HG02943 (cell line): ENCODE data around the gene NOS2.
"Not testable (repeated sequence)": the region's sequence is repeated elsewhere in the genome, so short reads cannot be mapped to it uniquely, and the experiment has no call there.

Experiments
- ATAC-seq: cut with Tn5 transposase; IDR thresholded peaks from one replicate; pipeline ENCODE4 v1.9.1; 2021; ENCODE audit warnings: mild to moderate bottlenecking, low read depth, moderate library complexity; ENCODE audit not compliant: unreplicated experiment

The NOS2 gene

DNA sequence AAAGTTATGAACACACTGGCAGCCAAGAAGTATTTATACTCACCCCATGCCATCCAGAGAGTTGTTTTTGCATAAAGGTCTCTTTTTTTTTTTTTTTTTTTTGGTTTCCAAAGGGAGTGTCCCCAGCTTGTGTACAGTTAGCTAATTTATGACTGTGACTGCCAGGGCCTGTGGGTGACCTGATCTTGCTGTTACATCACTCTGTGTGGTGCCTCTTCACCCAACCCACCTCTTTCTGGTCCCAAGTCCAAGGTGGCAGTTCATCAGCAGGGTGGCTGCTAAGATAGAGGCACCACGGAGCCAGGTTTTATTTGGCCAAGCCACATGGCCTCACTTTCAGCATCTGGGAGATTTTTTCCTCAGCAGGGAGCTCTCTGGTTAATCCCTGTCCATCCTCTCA lies at the start of gene NOS2:
Gene NOS2 (minus strand): TSS at position 8 of the 400 bp plus-strand sequence. CDS start 1,720 bp downstream, outside the sequence.
- no peak for ATAC-seq

DNA sequence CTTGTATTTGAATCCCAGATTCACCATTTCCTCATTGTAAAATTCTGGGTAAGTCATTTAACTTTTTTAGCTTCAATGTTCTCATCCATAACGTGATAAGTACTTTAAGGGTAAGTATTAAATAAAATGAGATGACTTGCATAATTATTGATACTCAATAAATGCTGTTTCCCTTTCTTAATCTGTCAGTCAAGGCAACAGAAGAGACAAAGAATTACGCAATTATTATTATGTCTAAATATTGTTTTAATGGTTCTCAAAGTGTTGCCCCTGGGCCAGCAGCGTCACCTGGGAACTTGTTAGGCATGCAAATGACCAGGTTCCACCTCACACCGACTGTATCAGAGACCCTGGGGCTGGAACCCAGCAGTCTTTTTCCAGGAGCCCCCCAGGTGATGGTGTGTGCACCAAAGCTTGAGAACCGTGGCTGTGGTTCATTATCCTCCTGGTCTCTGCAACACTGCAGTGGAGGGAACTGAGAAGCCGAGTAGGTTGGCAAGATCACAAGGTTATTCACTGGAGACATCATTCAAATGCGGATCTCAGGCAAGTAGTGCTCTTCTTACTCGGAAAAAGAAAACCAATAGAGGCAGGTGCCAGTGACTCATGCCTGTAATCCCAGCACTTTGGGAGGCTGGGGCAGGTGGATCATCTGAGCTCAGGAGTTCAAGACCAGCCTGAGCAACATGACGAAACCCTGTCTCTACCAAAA lies 49.3 kb upstream of the NOS2 start:
- ATAC-seq: no peak

DNA sequence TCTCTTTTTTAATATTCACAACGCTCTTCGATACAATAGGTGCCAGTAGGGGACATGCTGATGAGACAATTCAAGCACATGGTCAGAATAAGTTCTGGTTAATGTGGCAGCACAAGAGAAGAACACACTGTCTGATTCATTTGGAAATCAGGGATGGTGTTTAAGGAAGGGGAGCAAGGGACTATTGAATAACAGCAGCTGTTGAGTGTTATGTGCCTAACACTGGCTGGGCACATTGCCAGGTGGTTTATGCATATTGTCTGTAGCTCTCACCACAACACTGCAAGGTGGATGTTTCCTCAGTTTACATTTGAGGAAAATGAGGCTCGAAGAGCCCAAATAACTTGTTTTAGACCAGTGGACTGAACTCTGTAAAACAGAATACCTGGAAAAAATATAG lies 48.6 kb upstream of the NOS2 start:
- ATAC-seq: no peak

DNA sequence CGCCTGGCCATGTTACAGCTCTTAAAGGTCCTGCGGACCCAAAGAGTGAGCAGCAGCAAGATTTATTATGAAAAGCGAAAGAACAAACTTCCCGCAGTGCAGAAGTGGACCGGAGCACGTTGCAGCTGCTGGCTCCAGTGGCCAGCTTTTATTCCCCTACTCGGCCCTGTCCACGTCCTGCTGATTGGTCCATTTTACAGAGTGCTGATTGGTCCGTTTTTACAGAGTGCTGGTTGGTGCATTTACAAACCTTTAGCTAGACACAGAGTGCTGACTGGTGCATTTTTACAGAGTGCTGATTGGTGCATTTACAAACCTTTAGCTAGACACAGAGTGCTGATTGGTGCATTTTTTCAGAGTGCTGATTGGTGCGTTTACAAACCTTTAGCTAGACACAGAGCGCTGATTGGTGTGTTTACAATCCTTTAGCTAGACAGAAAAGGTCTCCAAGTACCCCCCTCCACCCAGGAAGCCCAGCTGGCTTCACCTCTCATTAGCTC lies 46.5 kb upstream of the NOS2 start:
- not testable (repeated sequence) for ATAC-seq

DNA sequence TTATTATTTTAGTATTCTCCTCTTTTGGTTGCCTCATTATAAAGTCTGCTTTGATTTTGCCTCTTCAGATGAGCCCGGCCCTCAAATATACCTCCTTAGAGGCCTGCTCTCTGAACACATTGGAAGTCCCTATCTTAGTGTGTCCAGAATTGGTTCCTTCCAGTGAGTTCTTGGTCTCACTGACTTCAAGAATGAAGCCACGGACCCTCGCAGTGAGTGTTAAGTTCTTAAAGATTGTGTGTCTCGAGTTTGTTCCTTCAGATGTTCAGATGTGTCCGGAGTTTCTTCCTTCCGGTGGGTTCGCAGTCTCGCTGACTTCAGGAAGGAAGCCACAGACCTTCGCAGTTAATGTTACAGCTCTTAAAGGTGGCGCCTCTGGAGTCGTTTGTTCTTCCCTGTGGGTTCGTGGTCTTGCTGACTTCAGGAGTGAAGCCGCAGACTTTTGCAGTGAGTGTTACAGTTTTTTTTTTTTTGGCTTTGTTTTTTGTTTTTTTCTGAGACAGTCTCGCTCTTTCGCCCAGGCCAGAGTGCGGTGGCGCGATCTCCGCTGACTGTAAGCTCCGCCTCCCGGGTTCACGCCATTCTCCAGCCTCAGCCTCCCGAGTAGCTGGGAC lies 45.8 kb upstream of the NOS2 start:
- no peak for ATAC-seq

DNA sequence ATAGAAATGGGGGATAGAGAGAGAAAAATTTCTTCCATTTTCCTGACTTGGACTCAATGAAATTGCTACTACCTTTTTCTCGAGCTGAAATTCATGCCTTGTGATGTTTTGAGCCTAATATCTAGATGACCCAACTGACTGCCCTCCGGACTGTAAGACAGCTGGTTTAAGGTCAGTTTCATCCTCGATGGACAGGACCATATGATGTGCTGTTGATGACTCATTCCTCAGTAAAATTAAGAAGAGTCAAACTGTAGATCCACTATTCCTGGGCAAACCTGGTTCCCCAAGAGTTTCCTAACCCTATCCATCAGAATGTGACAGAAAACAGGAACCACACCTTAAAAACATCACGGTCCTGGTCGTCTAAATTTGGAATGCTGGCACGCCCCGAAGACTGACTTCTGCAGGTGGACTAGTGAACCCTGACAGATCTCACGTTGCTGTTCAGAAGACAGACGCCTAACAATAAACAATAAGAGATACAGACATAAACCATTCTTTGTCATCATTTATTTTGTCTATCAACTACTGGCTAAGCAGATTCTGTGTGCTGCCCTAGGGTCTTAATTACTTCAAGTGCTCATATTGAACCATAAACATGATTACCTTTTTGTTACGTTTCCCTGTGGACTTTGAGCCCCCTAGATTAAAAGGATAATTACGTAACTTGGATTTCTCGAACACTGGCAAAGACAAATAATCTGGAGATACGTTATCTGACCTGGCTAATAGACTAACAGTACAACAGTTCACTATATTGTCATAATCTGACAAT lies 45.1 kb upstream of the NOS2 start:
- ATAC-seq: no peak

DNA sequence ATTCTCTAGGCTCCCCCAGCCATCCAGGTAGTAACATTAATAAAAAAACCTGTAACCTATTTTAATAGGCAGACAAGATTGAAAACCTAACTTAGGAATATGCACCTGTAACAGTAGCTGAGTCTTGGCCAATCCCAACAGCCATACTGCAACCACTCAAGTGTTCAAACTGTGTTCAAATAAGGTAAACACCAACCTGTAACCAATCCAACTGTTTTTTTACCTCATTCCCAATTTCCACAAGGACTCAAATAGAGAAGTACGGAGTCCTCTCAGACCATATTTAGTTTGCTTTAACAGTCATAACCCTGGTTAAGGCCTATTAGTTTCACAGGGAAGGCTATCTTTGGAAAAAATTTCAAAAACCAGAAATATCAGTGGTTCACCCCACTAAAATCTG lies 40.4 kb upstream of the NOS2 start:
- ATAC-seq: no peak

DNA sequence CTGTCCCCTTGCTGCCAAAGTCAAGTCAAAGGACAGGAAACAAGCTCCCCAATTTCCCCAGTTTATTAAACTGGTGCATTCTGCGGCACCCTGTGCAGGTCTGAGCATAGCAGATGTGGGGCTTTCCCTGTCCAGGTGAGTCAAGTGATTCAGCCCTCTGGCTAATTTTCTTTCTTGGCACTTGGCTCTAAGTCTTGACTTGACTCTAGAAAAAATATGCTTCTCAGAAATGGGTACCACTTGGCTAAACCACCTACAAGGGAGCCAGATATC lies 40.0 kb upstream of the NOS2 start:
- not testable (repeated sequence) for ATAC-seq

DNA sequence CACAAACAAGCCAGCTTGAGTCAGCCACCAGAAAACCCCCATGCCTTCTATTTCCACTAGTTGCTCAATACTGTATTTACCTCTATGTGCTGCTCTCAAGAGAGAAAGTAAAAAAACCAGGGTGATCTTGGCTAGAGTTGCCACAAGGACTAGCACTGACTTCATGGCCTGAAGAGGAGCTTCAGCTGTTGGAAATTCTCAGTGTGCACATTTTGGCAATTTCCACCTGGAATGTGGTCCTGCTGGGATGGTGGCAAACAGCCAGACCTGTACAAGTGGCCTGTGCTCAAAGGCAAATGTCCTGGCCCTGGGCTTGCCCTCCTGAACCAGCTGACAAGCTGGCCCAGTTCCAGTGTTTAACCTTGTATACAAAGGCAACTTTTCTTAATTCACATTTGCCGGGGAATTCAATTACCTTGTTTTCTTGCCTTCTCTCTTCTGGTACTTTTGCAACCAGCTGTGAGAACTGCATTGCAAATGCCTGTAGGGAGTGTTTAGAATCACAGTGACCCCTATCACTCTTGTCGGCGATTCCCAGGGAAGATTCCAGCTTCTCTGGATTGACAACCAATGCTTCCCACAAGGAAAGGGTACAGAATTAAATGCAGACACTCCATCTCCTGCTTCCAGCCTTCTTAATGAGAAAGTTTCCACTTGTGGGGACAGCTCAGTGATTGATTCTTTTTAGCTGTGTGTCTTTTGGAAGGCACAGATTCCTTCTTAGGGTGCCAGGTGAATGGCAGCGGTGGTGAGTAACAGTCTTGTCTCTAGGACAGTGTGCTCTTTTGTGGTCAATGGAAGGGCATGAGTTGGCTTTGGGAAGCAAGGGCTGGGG lies 39.5 kb upstream of the NOS2 start:
- not testable (repeated sequence) for ATAC-seq

DNA sequence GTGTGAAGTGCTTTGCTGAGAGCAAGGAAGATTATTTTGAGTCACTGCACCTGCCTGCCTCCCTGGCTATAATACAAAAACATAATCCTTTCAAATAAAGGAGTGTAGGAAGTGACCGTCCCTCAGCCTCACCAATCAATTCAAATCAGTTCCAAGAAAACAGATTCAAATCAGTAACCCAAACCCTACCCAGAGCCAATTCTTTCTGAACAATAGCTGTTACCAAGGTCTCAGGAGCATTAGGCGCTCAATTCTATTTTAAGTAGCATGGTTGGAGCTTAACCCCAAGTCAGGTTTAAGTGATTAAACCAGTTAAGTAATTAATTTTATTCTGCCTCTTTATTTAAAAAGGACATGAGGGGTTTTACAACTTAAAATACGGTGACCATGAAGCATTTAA lies 38.3 kb upstream of the NOS2 start:
- ATAC-seq: not testable (repeated sequence)

DNA sequence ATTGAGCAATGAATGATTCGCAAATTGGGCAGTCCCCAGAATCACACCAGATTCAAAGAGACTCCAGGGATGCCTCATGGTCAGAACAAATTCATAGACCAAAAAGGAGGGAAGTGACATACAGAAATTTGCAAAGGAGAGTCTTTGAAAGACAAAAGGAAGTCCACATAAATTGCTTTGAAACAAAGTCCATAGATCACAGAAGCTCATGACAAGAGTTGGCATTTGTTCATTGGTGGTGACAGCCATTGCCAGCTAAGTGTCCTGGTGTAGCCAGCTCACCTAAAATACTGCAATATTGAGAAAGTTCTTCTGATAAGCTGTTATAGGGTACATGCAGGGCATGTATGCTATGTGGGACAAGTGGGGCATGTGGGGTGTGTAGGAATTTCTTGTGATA lies 37.4 kb upstream of the NOS2 start:
- not testable (repeated sequence) for ATAC-seq

DNA sequence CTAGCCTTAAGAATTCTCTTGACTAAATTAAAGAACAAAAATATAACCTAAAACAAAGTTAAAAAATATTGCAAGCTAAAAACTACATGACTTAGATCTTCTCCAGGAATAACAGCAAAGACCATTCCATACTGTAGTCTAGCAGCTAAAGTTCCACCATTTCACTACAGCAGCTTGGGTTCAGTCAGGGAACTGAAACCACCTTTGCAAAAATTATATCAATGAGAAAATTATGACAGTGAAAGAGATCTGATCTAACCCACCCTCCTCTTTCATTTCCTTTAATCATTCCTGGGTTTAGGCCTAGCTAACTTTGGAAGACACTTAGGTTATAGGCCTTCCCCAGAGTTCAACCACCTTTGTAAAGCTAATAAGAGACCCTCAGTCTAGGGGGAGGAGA lies 36.3 kb upstream of the NOS2 start:
- no peak for ATAC-seq

DNA sequence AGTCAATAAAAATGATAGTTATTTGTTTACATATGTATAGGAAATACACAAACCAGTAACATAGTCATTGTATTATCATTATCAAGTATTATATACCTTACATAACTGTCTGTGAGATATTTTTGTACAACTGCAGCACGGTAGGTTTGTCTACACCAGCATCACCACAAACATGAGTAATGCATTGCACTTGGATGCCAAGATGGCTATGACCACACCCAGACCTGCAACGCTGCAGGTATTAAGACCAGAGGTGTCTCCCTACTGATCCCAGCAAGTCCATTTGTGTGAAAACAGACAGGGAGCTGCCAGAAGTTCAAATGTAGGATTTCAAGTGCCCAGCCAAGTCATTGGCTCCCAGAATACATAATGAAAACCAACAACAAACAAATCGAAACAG lies 34.2 kb upstream of the NOS2 start:
- ATAC-seq: no peak

DNA sequence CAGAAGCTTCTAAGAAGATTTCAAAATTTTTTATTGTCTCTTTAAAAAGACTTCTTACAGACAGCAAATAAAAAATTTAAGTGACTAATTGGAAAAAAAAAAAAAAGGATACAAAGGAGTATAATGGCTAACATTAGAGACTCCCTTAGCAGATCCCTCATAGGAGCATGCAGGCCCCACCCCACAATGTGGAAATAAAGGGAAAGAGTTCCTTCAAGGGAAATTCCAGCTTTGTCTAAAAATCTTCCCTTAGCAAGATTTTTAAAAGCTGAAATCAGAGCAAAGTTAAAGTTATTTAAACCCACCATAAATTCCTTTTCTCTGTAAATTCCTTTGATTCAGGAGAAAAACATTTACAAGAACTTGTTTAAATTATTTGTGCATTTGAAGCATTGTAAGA lies 32.5 kb upstream of the NOS2 start:
- ATAC-seq: no peak

DNA sequence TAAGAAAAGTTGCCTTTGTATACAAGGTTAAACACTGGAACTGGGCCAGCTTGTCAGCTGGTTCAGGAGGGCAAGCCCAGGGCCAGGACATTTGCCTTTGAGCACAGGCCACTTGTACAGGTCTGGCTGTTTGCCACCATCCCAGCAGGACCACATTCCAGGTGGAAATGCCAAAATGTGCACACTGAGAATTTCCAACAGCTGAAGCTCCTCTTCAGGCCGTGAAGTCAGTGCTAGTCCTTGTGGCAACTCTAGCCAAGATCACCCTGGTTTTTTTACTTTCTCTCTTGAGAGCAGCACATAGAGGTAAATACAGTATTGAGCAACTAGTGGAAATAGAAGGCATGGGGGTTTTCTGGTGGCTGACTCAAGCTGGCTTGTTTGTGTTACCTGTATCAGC lies 29.6 kb upstream of the NOS2 start:
- not testable (repeated sequence) for ATAC-seq

DNA sequence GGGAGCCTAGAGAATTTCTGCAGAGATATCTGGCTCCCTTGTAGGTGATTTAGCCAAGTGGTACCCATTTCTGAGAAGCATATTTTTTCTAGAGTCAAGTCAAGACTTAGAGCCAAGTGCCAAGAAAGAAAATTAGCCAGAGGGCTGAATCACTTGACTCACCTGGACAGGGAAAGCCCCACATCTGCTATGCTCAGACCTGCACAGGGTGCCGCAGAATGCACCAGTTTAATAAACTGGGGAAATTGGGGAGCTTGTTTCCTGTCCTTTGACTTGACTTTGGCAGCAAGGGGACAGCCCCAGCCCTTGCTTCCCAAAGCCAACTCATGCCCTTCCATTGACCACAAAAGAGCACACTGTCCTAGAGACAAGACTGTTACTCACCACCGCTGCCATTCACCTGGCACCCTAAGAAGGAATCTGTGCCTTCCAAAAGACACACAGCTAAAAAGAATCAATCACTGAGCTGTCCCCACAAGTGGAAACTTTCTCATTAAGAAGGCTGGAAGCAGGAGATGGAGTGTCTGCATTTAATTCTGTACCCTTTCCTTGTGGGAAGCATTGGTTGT lies 28.9 kb upstream of the NOS2 start:
- not testable (repeated sequence) for ATAC-seq

DNA sequence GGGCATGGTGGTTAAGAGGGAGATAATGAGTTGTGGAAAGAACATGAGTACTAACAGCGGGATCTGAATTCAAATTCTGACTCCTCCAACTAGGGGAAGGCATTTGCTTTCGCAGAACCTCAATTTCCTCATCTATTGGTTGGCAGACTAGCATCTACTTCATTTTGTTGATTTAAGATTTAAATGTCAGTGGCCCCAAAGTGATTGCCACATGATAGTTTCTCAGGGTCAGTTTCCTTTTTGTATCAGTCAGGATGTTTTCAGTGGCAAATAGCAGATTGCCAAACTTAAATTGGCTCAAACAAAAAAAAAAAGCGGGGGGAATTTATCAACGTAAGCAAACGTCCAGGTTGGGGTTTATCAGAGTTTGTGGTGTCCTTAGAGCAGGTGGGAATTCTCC lies 25.1 kb upstream of the NOS2 start:
- no peak for ATAC-seq

DNA sequence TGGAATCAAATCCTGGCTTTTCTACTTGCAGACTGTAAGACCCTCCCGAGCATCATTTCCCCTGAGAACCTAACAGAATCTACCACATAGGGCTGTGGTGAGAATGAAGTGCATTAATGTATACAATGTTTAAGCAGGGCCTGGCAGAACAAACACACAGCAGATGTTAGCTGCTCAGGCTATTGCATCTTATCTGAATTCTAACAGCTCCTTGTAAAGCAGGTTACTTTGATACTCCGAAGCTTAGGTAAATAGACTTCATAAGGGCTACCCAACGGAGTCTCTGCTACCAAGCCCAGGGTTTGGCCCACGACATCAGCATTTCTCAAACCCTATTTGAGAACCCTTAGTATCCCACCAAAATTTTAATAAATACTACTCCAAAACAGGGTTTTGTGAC lies 24.4 kb upstream of the NOS2 start:
- ATAC-seq: no peak

DNA sequence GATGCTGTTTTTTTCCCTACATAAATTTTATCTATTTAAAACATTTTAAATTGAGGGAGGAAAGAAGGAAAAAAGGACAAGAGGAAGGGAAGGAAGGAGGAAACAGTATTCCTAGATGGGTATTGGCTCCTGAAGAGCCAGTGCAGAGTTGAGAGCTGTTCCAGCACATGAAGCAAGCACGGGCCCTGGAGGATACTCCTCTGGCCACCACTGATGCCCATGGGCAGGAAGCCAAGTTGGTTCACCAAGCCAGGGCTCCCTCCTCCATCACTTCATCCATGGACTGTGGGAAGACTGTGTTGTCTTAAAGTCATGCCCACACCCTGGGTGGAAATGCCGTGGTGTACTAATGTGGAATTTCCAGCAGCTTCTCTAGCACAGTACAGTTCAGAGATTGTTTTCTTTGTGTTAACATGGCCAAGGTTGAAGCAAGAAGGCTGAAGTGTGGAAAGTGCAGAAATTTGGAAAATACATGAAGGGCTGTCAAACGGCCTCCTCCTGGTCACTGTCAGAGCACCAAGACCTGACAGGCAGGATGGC lies 23.9 kb upstream of the NOS2 start:
- ATAC-seq: no peak

DNA sequence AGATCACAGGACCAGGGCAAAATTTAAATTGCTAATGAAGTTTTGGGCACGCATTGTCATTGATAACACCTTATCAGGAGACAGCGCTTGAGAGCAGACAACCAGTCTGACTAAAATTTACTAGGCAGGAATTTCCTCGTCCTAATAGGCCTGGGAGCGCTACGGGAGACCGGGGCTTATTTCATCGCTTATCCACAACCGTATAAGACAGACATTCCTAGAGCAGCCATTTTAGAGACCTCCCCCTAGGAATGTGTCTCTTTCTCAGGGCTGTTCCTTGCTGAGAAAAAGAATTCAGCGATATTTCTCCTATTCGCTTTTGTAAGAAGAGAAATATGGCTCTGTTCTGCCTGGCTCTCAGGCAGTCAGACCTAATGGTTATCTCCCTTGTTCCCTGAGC lies 21.8 kb upstream of the NOS2 start:
- not testable (repeated sequence) for ATAC-seq
